Activated T-cell treated with anti-CD3 and anti-CD28 coated beads for 1 hour (primary cell): ENCODE results near the gene C2orf68.
"Not testable (repeated sequence)": the region's sequence is repeated elsewhere in the genome, so short reads cannot be mapped to it uniquely, and the experiment has no call there.

Source experiments
- DNase-seq: peaks from one replicate; pipeline ENCODE4 v3.0.0-alpha.2; 2020; ENCODE audit warnings: low read depth

C2orf68 gene

DNA sequence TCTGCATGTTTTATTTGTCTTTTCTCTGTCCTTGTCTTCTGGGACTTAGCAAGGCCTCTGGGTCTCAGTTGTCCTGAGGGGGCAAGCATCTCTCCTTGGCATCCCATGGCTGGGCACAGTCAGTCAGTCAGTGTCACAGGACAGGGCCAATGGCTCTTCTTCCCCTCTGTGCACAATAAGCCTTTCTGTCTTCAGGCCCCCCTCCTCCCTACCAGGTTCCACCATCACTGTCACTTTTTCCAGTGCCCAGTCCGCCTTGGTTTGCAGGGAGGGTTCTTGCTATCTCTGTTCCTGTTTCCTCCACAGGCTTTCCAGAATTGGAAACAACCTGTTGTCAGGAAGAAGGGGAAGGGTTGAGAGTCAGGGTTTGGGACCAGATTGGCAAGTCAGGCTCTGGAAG, 29.4 kb downstream of the C2orf68 start:
- no peak for DNase-seq

DNA sequence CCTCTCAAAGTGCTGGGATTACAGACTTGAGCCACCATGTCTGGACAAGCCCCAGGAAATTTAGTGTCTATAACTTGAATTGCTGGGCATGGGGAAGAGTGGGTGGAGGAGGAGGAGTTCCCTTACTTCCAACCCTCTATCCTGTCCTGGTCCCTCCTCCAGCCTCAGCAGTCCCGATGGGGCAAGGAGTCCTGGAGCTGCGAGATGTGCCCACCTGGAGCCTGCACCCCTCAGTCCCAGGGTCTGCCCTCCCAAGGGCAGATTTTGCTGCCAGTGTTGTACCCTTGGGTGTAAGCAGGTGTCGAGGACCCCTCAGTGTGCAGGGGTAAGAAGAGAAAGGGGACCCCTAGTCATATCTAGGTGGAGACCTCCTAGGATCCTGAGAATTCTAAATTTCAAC, 31.7 kb downstream of the C2orf68 start:
- no peak for DNase-seq

DNA sequence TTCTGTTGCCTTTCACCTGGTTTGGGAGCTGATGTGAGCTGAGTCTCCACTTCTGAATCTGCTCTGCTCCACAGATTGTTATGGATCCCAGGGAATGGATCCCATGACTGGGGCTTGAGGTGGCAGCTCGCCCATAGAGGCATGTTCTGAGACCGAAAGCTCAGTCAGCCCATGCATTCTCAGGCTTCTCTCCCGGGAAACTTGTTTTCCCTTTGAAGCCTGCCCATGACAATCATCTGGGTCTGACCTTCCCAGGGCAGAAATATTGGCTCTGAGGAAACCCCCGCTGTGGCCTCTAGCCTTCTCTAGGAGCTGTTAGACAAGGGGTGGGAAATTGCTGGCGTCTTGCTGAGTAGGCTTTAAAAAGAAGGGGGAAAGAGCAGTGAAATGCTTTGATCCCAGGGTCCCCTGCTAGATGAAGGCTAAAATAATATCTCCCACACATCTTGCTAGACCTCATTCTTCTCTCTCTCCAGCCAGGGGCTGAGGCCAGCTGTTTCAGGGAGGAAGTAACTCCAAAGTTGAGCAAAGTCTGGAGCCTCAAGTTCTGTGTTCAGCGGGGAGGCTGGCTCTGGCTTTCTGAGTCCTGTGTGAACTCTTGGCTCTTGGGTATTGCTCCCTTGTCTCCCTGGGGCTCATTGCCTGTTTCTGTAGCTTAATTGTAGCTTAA, 32.5 kb downstream of the C2orf68 start:
- DNase-seq: no peak

DNA sequence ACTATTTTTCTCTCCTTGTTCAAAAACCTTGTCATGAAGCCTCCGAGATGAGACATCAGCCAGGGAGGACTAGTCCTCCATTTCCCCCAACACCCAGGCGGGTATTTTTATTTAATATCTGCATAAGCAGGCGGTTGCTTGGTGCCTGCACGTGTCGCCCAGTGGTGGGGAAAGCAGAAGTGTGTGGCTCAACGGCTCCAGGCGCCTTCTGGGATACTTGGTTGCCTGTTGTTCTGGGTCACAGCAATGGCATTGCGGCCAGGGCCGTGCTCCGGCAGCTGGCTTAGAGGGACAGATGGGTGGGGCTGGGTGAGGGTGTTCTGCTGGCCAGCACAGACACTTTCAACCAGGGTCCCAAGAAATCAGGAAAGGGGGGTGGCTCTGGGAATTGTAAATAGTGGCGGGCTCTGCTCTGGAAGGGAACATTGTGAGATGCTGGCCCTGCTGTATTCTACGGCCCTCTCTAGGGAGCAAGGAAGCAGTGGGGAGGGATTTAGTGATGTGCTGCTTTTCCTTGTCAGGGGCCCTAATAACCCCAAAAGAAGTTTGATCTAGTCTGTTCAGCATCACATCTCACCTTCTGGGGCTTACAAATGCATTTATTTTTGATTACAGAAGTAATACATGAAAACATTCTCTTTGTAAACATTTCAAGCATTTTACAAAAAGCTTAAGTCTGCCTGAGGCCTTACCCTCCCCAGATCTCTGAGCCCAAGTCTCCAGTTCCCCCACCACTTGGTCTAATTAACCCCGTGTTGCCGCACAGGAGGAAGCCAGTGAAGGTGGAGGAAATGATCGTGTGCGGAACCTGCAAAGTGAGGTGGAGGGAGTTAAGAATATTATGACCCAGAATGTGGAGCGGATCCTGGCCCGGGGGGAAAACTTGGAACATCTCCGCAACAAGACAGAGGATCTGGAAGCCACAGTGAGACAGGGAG, 33.4 kb downstream of the C2orf68 start:
- DNase-seq: no peak

DNA sequence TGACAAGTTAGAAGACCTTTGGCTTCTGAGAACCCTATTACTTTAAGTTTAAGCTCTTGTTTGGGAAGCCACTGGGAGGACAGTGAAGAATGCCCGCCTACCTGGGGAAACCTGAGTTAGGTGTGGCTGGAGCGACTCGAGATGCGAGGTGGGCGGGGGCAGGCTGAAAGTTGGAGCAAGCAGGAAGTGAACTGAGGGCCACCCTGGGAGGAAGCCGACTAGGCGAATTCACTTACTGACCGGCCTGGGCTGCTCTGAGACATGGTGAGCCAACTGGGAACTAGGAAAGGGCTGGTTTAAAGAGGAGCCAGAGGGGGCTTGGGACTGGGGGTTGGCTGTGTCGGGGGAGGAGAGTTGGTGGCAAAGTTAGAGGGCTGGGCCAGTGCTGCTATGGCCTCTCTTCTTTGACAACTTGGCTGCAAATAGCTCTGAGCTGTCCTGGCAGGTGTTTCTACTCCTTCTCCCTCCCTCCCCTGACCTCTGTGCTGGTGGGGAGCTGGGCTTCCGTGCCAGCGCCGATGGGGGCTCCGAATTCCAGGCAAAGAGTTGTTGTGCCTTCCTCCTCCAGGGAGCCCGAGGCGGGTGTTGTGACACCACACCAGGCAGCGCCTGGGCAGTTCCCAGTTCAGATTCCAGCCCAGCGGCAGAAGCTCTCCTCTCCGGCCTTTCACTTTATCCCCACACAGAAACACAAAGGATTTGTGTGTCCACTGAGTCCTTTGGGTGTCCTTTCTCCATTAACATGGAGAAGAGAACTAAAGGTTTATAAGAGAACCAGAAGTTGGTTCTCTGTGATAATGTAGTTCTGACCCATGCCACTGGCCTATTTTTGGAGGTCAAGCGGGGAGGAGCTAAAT, 34.3 kb downstream of the C2orf68 start, which contains the start of gene VAMP8:
VAMP8 (plus strand) TSS at position 201 of the 857 bp plus-strand sequence; CDS start at position 262, 61 bp downstream.
- peak; percentile 52 for DNase-seq

DNA sequence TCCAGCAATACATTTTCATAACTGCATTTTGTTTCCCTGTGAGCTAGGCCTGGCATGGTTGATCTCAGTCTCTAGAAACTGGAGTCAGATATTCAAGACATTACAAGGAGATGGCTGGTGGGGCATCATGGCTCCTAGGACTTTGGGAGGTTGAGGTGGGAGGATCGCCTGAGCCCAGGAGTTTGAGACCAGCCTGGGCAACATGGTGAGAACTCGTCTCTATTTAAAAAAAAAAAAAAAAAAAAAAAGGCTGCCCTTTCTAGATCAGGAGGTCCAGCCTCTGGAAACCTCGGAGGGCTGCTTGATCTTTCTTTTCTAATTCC, 34.8 kb downstream of the C2orf68 start:
- no peak for DNase-seq

DNA sequence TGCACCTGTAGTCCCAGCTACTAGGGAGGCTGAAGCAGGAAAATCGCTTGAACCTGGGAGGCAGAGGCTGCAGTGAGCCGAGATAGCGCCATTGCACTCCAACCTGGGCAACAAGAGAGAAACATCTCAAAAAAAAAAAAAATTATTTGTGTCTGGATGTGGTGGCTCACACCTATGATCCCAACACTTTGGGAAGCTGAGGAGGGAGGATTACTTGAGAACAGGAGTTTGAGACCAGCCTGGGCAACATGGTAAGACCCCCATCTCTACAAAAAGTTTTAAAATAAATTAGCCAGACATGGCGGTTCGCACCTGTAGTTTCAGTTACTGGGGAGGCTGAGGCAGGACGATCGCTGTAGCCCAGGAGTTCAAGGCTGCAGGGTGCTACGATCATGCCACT, 36.1 kb downstream of the C2orf68 start:
- no peak for DNase-seq

DNA sequence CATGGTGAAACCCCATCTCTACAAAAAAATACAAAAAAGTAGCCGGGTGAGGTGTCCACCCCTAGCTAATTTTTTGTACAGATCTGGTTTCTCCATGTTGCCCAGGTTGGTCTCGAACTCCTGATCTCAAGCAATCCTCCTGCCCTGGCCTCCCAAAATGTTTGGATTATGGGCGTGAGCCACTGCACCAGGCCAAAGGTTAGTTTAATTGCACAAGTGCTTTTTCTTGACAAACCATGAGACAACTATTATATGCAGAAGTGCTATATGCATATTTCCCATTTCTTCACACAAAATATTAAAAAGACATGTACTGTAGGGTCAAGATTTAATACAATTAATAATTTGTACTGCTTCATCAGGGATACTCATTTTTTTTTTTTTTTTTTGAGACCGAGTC, 45.6 kb downstream of the C2orf68 start:
- no peak for DNase-seq

DNA sequence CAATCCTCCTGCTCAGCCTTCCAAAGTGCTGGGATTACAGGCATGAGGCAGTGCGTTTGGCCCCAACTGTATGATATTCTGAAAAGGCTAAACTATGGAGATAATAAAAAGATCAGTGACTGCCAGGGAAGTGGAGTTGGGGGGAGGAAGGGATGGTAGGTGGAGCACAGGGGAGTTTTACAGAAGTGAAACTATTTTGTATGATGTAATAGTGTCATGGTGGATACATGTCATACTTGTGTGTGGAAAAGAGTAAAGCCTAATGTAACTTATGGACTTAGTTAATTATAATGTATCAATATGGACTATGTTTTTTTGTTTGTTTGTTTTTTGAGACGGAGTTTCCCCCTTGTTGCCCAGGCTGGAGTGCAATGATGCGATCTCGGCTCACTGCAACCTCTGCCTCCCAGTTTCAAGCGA, 47.7 kb downstream of the C2orf68 start:
- no peak for DNase-seq

DNA sequence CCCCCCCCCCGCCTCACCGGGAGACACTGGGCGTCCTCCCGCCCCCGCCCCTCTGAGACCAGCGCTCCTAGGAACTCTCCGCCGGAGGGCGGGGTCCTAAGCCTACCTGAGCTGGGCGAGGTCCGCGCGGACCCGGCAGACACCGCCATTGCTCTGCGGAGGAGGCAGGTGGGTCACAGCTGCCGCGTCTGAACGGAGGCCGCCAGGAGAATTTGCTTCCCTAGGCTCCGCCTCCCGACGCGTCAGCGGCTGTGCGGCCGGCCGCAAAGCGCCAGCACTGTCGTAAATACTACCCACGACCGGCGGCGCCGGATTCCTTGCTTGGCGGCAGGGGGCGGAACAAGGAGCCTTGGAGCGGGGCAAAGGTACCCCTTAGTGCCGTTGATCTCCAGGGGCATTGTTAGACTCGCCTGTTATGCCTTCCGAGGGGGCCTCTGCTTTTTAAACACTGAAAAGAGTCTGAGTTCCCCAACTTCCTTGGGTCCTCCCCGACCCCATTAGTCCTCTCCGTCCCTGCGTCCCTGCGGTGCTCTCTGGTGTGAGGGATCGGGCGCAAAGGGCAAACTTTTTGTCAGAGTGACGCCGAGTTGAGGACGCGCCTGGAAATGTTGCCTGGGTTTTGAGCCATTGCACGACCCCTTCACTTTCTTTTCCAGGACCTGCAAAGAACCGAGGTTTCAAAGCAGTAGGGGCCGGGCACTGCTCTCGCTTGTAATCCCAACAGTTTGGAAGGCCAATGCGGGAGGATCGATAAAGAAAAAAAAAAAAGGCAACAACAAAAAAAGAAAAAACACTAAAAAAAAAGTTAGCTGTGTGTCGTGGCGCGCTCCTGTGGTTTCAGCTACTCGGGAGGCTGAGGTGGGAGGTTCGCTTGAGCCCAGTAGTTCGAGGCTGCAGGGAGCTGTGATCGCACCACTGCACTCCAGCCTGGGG, 50.3 kb downstream of the C2orf68 start, which contains the start of gene GGCX:
GGCX (minus strand) TSS at position 214 of the 933 bp plus-strand sequence; CDS start at position 149, 65 bp downstream.
- DNase-seq: peak; percentile 90

DNA sequence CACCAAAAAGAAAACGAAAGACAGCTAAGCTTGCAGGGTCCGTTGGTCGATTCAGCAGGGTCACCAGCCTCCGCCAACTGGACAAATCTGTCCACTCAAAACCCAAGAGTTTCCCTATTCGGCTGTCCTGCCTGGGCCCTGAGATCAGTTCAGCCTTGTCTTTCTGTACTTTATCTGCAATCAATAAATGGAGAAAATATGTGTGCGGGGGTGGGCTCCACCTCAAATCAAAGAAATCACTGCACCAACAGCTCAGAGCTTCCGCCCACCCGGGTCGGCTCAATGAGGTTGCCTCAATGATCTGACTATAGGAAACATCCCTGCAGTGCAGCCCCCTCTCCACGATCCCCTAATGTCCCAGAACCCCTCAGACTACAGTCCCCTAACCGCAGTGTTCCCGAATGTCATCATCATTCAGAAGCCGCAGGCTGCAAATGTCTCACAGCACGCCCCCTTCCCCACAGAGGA, 51.0 kb downstream of the C2orf68 start:
- no peak for DNase-seq

DNA sequence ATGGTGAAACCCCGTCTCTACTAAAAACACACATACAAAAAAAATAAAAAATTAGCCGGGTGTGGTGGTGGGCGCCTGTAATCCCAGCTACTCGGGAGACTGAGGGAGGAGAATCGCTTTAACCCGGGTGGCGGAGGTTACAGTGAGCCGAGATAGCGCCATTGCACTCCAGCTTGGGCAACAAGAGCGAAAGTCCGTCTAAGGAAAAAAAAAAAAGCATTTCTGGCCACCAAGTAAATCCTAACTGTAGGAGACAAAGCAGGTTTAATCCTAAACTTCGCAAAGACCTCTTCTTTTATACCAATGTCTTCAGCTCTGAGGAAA, 51.5 kb downstream of the C2orf68 start:
- not testable (repeated sequence) for DNase-seq

DNA sequence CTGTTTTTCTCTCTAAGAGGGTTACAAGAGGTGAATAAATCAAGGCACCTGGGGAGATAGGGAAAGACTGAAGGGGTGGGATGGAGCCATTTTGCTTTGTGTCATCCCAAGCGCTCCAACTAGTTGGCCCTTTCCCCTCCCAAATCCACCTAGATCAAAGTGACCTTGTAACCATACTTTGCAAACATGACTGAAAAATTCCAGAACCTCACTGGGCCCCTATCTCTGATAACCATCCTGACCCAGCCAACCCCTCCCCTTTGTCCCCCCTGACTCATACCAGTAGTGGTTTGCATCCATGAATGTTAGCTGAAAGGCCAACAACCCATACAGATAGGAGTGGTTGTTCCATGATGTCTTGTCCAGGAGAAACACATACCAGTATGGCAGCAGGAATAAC, 53.7 kb downstream of the C2orf68 start:
- DNase-seq: no peak

DNA sequence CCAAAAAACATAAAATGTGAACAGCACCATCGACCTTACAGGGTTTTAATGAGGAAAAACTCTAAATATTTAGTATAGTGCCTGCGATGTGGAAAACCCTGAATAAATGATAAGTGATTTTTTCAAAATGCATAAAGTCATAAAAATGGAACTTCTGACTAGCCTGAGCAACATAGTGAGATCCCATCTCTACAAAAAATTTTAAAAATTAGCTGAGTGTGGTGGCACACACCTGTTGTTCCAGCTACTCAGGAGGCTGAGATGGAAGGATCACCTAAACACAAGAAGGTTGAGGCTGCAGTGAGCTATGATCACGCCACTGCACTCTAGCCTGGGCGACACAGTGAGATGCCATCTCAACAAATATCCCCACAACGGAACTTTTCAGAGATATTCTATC, 54.7 kb downstream of the C2orf68 start:
- DNase-seq: no peak
